GM12874 (cell line): Measurements from ENCODE around the gene OSTF1.

Experiments
- CTCF ChIP-seq: IDR thresholded peaks from 2 replicates; pipeline ENCODE4 v1.5.1; 2011; ENCODE audit warnings: low read depth, mild to moderate bottlenecking, control low read depth, low read length, moderate library complexity; ENCODE audit not compliant: insufficient read depth

The OSTF1 gene

GRCh38 chr9:75109210-75109839, 21.0 kb downstream of the OSTF1 start:
- TF ChIP-seq CTCF = no peak

- TF ChIP-seq CTCF = no peak
Observed at GRCh38 chr9:75111019-75111622, 22.8 kb downstream of the OSTF1 start.

GRCh38 chr9:75112789-75113188, 24.5 kb downstream of the OSTF1 start:
- no peak for TF ChIP-seq CTCF

GRCh38 chr9:75116306-75116705, 28.0 kb downstream of the OSTF1 start:
- no peak for TF ChIP-seq CTCF

GRCh38 chr9:75117564-75117963, 29.2 kb downstream of the OSTF1 start:
- no peak for TF ChIP-seq CTCF

GRCh38 chr9:75120686-75121085, 32.4 kb downstream of the OSTF1 start:
- no peak for TF ChIP-seq CTCF

- no peak for TF ChIP-seq CTCF
Observed at GRCh38 chr9:75121914-75122558, 33.7 kb downstream of the OSTF1 start.
